Fibroblast of skin of scalp (primary cell): ENCODE data around the gene PNPLA2.

ENCODE experiments used
- DNase-seq: peaks from one replicate; pipeline ENCODE4 v3.0.0-alpha.2; 2013

PNPLA2 gene

GRCh38 chr11:862696-863022, 43.9 kb downstream of the PNPLA2 start:
- no peak for DNase-seq

GRCh38 chr11:863023-863909, 44.6 kb downstream of the PNPLA2 start:
- no peak for DNase-seq

- DNase-seq: no peak
Observed at GRCh38 chr11:863910-864827, 45.5 kb downstream of the PNPLA2 start.

GRCh38 chr11:864898-865297, 46.2 kb downstream of the PNPLA2 start:
- DNase-seq: no peak

- DNase-seq: no peak
Observed at GRCh38 chr11:865462-866430, 47.0 kb downstream of the PNPLA2 start.

- no peak for DNase-seq
Observed at GRCh38 chr11:866481-866880, 47.8 kb downstream of the PNPLA2 start.

- no peak for DNase-seq
Observed at GRCh38 chr11:867856-868358, 49.2 kb downstream of the PNPLA2 start.

- no peak for DNase-seq
Observed at GRCh38 chr11:868394-868793, 49.7 kb downstream of the PNPLA2 start.

- no peak for DNase-seq
Observed at GRCh38 chr11:868802-869201, 50.1 kb downstream of the PNPLA2 start.

- no peak for DNase-seq
Observed at GRCh38 chr11:869399-870126, 50.8 kb downstream of the PNPLA2 start.

GRCh38 chr11:870127-870413, 51.4 kb downstream of the PNPLA2 start:
- no peak for DNase-seq

GRCh38 chr11:870418-870817, 51.7 kb downstream of the PNPLA2 start:
- DNase-seq: no peak

- DNase-seq: no peak
Observed at GRCh38 chr11:871472-871871, 52.8 kb downstream of the PNPLA2 start.

GRCh38 chr11:872799-873198, 54.1 kb downstream of the PNPLA2 start:
- no peak for DNase-seq

- no peak for DNase-seq
Observed at GRCh38 chr11:873706-874105, 55.0 kb downstream of the PNPLA2 start.
